Brain microvascular endothelial cell (primary cell): ENCODE data around the gene TOR1A.

Experiments
- DNase-seq: peaks from one replicate; pipeline ENCODE4 v3.0.0-alpha.2; 2020
- H3K27ac ChIP-seq: fragments of 250-450 bp; sonication (Bioruptor Pico); 2 replicates; pipeline ENCODE4 v1.5.1; 2020; ENCODE audit warnings: mild to moderate bottlenecking, moderate library complexity
- H3K27me3 ChIP-seq: fragments of 250-450 bp; sonication (Bioruptor Pico); replicated peaks from 2 replicates; pipeline ENCODE4 v1.5.1; 2020; ENCODE audit warnings: mild to moderate bottlenecking
- H3K36me3 ChIP-seq: fragments of 250-450 bp; sonication (Bioruptor Pico); replicated peaks from 2 replicates; pipeline ENCODE4 v1.5.1; 2020; ENCODE audit warnings: mild to moderate bottlenecking
- H3K4me3 ChIP-seq: 2 replicates; pipeline ENCODE4 v1.5.1; 2011; ENCODE audit warnings: low read depth, mild to moderate bottlenecking, control low read depth, low read length, moderate library complexity
- CTCF ChIP-seq: IDR thresholded peaks from 2 replicates; pipeline ENCODE4 v1.5.1; 2011; ENCODE audit warnings: low read depth, mild to moderate bottlenecking, moderate library complexity, low read length, control low read depth, inconsistent platforms; ENCODE audit errors: missing control alignments
- in situ Hi-C: cut with HindIII; loops from 2 replicates; pipeline ENCODE4 v1.10.0; 2017; ENCODE audit warnings: low sequenced_read_pairs, low pct_ligation_motif_present

Gene TOR1A

GRCh38 chr9:129838707-129839259, 14.8 kb upstream of the TOR1A start:
- in situ Hi-C loops: no loop called here
- Histone ChIP-seq H3K4me3 (no peak overlapping the region), H3K27me3 (no peaks in the 10 kb centered on the region), H3K27ac (peak overlapping the region; percentile 23), H3K36me3 (no peaks in the 10 kb centered on the region)
- peak; percentile 83 for DNase-seq
- TF ChIP-seq CTCF: peak; percentile 2

GRCh38 chr9:129836311-129837007, 12.5 kb upstream of the TOR1A start:
- in situ Hi-C loops: no loop called here
- Histone ChIP-seq H3K27me3 (no peaks in the 10 kb centered on the region), H3K4me3 (peak overlapping the region; percentile 96), H3K36me3 (peaks cover 11% of the 10 kb centered on the region), H3K27ac (no peak overlapping the region)
- TF ChIP-seq CTCF: no peak
- DNase-seq: no peak

- in situ Hi-C loops: no loop called here
- no peak for TF ChIP-seq CTCF
- Histone ChIP-seq H3K27ac (peak overlapping the region; percentile 62), H3K36me3 (peaks cover 18% of the 10 kb centered on the region), H3K4me3 (peak overlapping the region; percentile 96), H3K27me3 (no peaks in the 10 kb centered on the region)
- DNase-seq: peak; percentile 37
These were observed 11.9 kb upstream of the TOR1A start for GRCh38 chr9:129835860-129836223.

- peaks cover 21% of the 10 kb centered on the region for H3K36me3 ChIP-seq
- no peaks in the 10 kb centered on the region for H3K27me3 ChIP-seq
- peak; percentile 75 for DNase-seq
- H3K4me3 ChIP-seq: peak within 1 kb of the TSS; percentile 96
- H3K27ac ChIP-seq: peak within 1 kb of the TSS; percentile 62
- no peak for TF ChIP-seq CTCF
- in situ Hi-C loops: no loop called here
These were observed 11.4 kb upstream of the TOR1A start, which contains the start of the genes C9orf78 and USP20 for GRCh38 chr9:129835128-129835859. C9orf78 (minus strand) TSS chr9:129835275; CDS start chr9:129835221, 54 bp downstream. USP20 (plus strand) TSS chr9:129835458; CDS start chr9:129852556, 17,098 bp downstream.

- H3K27me3 ChIP-seq: no peaks in the 10 kb centered on the region
- H3K27ac ChIP-seq: peak overlapping the region; percentile 23
- DNase-seq: no peak
- H3K4me3 ChIP-seq: peak overlapping the region; percentile 96
- TF ChIP-seq CTCF: no peak
- H3K36me3 ChIP-seq: peaks cover 24% of the 10 kb centered on the region
- in situ Hi-C loops: no loop called here
These were observed 10.7 kb upstream of the TOR1A start for GRCh38 chr9:129834489-129835127.
